Occipital lobe (tissue), 2 donors: ENCODE data around the gene DACH1. TPM values are rescaled to one million over a fixed set of nuclear protein-coding genes. Genes with fewer than 3 reads are reported as not detected.
A peak's percentile ranks its signal among the peaks of the same experiment; 100 is the strongest.
"Not testable (repeated sequence)": the region's sequence is repeated elsewhere in the genome, so short reads cannot be mapped to it uniquely, and the experiment has no call there.

Source experiments
- DNase-seq: peaks from one replicate; lab custom pipeline; 2025; lab: John Stamatoyannopoulos, UW
- total RNA-seq: library from RNA; depleted of rRNA; stranded (reverse); fragments of >200 nt; gene quantifications from one replicate; pipeline ENCODE4 v1.2.3, GENCODE V29; 2014

DACH1 gene
- total RNA-seq, 1 donor from 2014 or later: 3.6 TPM

- DNase-seq: peak; percentile 6
Measured at GRCh38 chr13:71866335-71867130, 471 bp downstream of the DACH1 start.

- DNase-seq: no peak
Measured at GRCh38 chr13:71865874-71866334, 1.1 kb downstream of the DACH1 start.

DNA sequence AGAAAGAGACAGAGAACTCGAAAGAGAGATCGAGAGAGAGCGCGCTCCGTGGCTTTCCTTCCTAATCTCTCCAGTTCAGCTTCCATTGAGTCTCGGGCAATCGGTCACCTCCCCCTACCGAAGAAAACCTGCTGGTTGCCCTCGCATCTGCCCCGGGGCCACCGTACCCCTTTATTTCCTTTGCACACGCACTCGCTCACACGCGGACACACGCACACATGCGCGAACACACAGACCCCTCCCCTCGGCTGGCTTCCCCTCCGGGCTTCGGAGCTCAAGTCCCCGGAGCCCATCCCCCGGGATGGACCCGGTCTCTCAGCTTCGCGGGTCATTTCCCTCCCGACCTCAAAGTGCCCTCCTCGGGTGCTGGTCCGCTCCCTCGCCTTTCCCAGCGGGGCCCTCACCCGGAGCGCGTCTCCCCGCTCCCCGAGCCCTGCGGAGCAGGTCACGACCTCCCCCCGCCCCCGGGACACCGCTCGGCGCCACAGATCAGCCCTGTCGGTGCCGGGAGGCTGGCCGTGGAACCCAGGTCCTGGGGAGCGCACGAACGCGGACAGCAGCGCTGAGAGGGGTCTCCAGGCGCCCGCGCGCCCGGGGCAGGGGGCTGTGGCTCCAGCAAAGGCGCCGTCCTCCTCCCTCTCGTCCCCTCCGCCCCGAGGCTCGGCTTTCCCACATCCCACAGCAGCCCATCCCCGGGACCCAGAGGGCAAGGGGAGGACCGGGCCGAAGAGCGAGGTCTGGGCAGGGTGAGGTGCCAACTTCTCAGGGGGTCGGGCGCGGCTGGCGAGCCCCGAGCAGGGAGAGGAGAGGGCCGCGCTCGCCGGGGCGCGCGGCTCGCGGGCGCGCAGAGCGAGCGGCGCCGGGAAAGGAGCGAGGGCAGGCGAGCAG, 1.8 kb downstream of the DACH1 start:
- DNase-seq: no peak

DNA sequence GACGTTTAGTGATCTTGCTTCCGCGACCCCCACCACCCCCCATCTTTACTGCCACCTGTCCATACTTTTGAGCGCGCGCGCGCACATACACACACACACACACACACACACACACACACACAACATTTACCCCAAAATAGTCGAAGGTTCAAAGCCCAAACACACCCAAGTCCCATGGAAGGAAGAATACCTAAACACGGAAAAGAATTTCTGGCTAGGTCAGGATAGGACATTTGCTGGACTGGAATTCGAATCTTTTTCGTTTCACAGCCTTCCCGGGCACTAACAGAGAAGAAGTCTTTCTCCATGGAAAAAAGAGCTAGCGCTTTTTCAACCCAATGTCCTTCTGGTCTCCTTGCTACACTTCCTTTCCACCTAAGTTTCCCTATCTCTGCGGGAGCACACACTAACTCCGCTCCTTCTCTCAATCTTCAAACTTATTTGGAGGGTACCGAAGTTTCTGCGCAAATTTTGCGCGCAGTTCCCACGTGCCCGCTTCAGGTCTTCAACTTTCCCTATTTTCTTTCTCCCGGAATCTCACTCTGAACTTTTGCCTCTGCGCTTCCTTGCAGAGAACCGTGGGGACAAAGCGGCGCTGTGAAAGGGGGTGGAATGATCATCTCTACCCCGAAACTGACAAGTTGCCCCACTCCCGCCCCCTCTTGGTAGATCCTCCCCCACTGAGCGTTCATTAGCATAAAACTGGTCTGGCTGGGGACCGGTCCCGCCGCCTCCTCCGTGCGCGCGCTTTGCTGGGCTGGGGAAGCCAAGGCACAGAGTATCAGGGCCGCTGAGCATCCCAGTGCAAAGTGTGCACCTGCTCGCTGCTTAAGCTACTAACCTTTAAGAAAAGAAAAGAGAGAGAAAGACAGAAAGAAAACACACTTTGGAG, 2.7 kb downstream of the DACH1 start:
- no peak for DNase-seq

GRCh38 chr13:71863254-71863865, 3.6 kb downstream of the DACH1 start:
- no peak for DNase-seq

GRCh38 chr13:71862459-71862943, 4.5 kb downstream of the DACH1 start:
- no peak for DNase-seq

GRCh38 chr13:71861769-71862458, 5.1 kb downstream of the DACH1 start:
- DNase-seq: no peak

DNA sequence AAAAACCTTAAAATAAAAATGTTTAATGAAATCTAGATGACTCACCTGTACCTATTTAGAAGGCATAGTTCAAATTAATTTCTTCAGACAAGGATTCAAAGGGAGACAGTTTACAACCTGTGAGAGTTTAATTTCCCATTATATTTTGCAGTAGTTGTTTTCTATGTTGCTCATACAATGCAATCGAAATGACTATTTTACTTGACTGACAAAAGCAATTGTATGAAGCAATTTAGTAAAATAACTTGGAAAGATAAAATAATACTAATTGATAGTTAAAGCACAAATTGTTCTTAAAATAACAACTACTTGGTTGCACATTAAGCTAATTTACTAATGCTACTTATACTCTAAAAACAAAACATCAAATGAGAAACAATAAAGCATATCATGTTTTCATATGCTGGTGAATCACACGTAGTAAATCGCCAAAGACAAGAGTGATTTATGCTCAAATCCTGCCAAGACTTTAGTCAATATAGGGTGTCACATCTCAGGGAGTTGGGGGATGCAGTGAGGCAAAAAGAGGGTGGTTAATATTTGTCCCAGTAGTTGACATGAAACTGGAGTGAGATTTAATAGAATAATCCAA, 6.4 kb downstream of the DACH1 start:
- no peak for DNase-seq

GRCh38 chr13:71858647-71859046, 8.4 kb downstream of the DACH1 start:
- no peak for DNase-seq

DNA sequence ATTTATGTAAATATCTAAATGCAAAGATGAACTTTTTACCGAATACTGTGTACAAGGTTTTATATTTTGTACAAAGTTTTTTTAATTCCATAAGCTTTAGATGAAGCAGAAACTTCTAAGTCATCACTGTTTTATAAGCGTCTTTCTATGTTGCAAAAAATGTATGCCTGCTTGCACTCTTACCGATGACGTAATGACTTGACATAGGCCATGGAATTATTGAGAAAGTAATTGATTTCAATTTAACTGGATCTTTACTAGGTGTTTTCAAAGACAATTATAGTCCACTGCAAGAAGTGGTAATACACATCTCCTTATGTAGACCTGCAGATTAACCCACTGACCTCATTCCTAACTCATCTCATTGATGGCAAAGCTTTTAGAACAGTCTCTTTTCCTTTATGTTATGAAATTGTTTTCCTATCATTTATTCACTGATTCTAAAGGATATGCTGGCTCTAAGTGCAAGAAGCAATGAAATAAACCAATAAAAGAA, 10.4 kb downstream of the DACH1 start:
- no peak for DNase-seq

DNA sequence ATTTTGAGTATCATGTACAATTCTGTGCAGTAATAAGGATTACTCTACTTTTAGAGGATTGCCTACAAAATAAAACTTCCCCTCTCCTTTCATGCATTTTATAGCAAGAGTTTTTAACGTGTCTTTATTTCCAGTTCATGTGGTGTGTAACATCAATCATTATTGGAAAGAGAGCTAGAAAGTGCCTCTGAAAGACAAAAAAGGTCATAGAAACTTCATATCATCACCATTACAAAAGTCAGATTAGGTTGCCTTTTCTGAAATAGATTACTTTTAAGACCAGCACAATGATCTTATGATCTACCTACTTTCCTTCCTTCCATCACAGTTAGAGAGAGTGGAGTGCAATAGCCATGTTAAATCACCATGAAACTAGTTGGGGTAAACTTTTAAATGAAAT, 12.6 kb downstream of the DACH1 start:
- DNase-seq: no peak

GRCh38 chr13:71853725-71854124, 13.3 kb downstream of the DACH1 start:
- no peak for DNase-seq

DNA sequence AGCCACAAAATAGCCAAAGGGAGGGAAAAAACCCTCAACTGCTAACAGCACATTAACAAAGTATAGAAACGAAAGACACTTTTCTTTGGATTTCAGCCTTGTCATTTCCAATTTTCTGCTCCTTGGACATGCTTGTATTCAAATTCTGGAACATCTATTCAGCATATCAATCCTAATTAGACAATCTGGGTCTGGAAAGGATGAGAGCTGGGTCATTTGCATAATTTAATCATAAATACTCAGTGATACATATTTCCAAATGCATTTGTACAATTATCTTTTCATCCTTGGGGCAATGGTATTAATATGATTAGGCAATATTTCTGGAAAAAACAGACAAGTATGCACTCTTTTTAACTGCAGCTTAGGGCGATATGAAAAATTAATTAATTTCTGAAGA, 14.3 kb downstream of the DACH1 start:
- no peak for DNase-seq

- DNase-seq: no peak
Measured at GRCh38 chr13:71851498-71852409, 15.2 kb downstream of the DACH1 start.

- DNase-seq: no peak
Measured at GRCh38 chr13:71842003-71842402, 25.0 kb downstream of the DACH1 start.

GRCh38 chr13:71838842-71839241, 28.2 kb downstream of the DACH1 start:
- no peak for DNase-seq

- not testable (repeated sequence) for DNase-seq
Measured at GRCh38 chr13:71837582-71837981, 29.4 kb downstream of the DACH1 start.

GRCh38 chr13:71831716-71832115, 35.3 kb downstream of the DACH1 start:
- DNase-seq: no peak

GRCh38 chr13:71830736-71831135, 36.3 kb downstream of the DACH1 start:
- DNase-seq: no peak
